ENCODE data around the gene MIER2.
"Not testable (repeated sequence)": the region's sequence is repeated elsewhere in the genome, so short reads cannot be mapped to it uniquely, and the experiment has no call there.

MIER2 gene

GRCh38 chr19:287381-287871 lies 57.2 kb downstream of the MIER2 start:
- H3K27me3 Mint-ChIP-seq, result peaks cover 29% of the 10 kb centered on the region
- H3K36me3 Mint-ChIP-seq (ENCODE audit: low read depth), result no peaks in the 10 kb centered on the region

GRCh38 chr19:283395-283794 lies 61.2 kb downstream of the MIER2 start:
- Mint-ChIP-seq H3K27ac (no peak overlapping the region), H3K9me3 (no peaks in the 10 kb centered on the region), H3K36me3 (ENCODE audit: low read depth) (no peaks in the 10 kb centered on the region), H3K27me3 (peaks cover 16% of the 10 kb centered on the region), H3K4me1 (ENCODE audit: low read depth) (no peaks in the 10 kb centered on the region), H3K4me3 (no peak overlapping the region)

More at GRCh38 chr19:287381-287871, 57.2 kb downstream of the MIER2 start:
- Mint-ChIP-seq H3K4me3 (no peak overlapping the region), H3K9me3 (no peaks in the 10 kb centered on the region), H3K27ac (no peak overlapping the region), H3K4me1 (ENCODE audit: low read depth) (peaks cover 4% of the 10 kb centered on the region)

- H3K27me3 Mint-ChIP-seq, result peaks cover 15% of the 10 kb centered on the region
- H3K4me1 Mint-ChIP-seq (ENCODE audit: low read depth), result no peaks in the 10 kb centered on the region
- H3K27ac Mint-ChIP-seq, result no peak overlapping the region
- H3K36me3 Mint-ChIP-seq (ENCODE audit: low read depth), result no peaks in the 10 kb centered on the region
- no peaks in the 10 kb centered on the region for H3K9me3 Mint-ChIP-seq
- no peak overlapping the region for H3K4me3 Mint-ChIP-seq
Observed at GRCh38 chr19:282501-282900, 62.1 kb downstream of the MIER2 start.

- H3K9me3 Mint-ChIP-seq, result no peaks in the 10 kb centered on the region
Observed at GRCh38 chr19:281992-282391, 62.6 kb downstream of the MIER2 start.

GRCh38 chr19:281156-281853 lies 63.3 kb downstream of the MIER2 start:
- Mint-ChIP-seq H3K9me3 (no peaks in the 10 kb centered on the region), H3K27me3 (peaks cover 25% of the 10 kb centered on the region), H3K27ac (no peak overlapping the region), H3K36me3 (ENCODE audit: low read depth) (no peaks in the 10 kb centered on the region), H3K4me3 (no peak overlapping the region), H3K4me1 (ENCODE audit: low read depth) (no peaks in the 10 kb centered on the region)

More at GRCh38 chr19:281992-282391, 62.6 kb downstream of the MIER2 start:
- Mint-ChIP-seq H3K27me3 (peaks cover 21% of the 10 kb centered on the region), H3K4me1 (ENCODE audit: low read depth) (no peaks in the 10 kb centered on the region), H3K4me3 (no peak overlapping the region), H3K36me3 (ENCODE audit: low read depth) (no peaks in the 10 kb centered on the region), H3K27ac (no peak overlapping the region)

GRCh38 chr19:280541-281009 lies 64.0 kb downstream of the MIER2 start:
- H3K4me1 Mint-ChIP-seq (ENCODE audit: low read depth), result no peaks in the 10 kb centered on the region
- H3K4me3 Mint-ChIP-seq, result no peak overlapping the region
- H3K9me3 Mint-ChIP-seq, result no peaks in the 10 kb centered on the region
- no peak overlapping the region for H3K27ac Mint-ChIP-seq
- H3K27me3 Mint-ChIP-seq, result peaks cover 32% of the 10 kb centered on the region
- H3K36me3 Mint-ChIP-seq (ENCODE audit: low read depth), result no peaks in the 10 kb centered on the region

- no peaks in the 10 kb centered on the region for H3K4me1 Mint-ChIP-seq (ENCODE audit: low read depth)
- H3K9me3 Mint-ChIP-seq, result no peaks in the 10 kb centered on the region
- peaks cover 32% of the 10 kb centered on the region for H3K27me3 Mint-ChIP-seq
- no peak overlapping the region for H3K27ac Mint-ChIP-seq
- no peaks in the 10 kb centered on the region for H3K36me3 Mint-ChIP-seq (ENCODE audit: low read depth)
- no peak overlapping the region for H3K4me3 Mint-ChIP-seq
Observed at GRCh38 chr19:279656-280055, 64.9 kb downstream of the MIER2 start.

- peaks cover 29% of the 10 kb centered on the region for H3K27me3 Mint-ChIP-seq
- no peaks in the 10 kb centered on the region for H3K36me3 Mint-ChIP-seq (ENCODE audit: low read depth)
- H3K9me3 Mint-ChIP-seq, result no peaks in the 10 kb centered on the region
- H3K27ac Mint-ChIP-seq, result no peak overlapping the region
- H3K4me3 Mint-ChIP-seq, result no peak overlapping the region
- no peaks in the 10 kb centered on the region for H3K4me1 Mint-ChIP-seq (ENCODE audit: low read depth)
Observed at GRCh38 chr19:279231-279630, 65.4 kb downstream of the MIER2 start.

GRCh38 chr19:277581-278165 lies 66.9 kb downstream of the MIER2 start:
- Mint-ChIP-seq H3K27ac (no peak overlapping the region), H3K27me3 (peaks cover 34% of the 10 kb centered on the region), H3K4me3 (no peak overlapping the region), H3K36me3 (ENCODE audit: low read depth) (no peaks in the 10 kb centered on the region), H3K9me3 (no peaks in the 10 kb centered on the region), H3K4me1 (ENCODE audit: low read depth) (no peaks in the 10 kb centered on the region)

GRCh38 chr19:277131-277530 lies 67.5 kb downstream of the MIER2 start:
- Mint-ChIP-seq H3K4me1 (ENCODE audit: low read depth) (no peaks in the 10 kb centered on the region), H3K4me3 (no peak overlapping the region), H3K27me3 (peaks cover 36% of the 10 kb centered on the region)

GRCh38 chr19:275958-276646 lies 68.5 kb downstream of the MIER2 start:
- Mint-ChIP-seq H3K27me3 (peaks cover 46% of the 10 kb centered on the region), H3K36me3 (ENCODE audit: low read depth) (no peaks in the 10 kb centered on the region), H3K9me3 (no peaks in the 10 kb centered on the region), H3K27ac (no peak overlapping the region), H3K4me1 (ENCODE audit: low read depth) (no peaks in the 10 kb centered on the region), H3K4me3 (no peak overlapping the region)

More at GRCh38 chr19:277131-277530, 67.5 kb downstream of the MIER2 start:
- Mint-ChIP-seq H3K27ac (no peak overlapping the region), H3K9me3 (no peaks in the 10 kb centered on the region), H3K36me3 (ENCODE audit: low read depth) (no peaks in the 10 kb centered on the region)

GRCh38 chr19:275000-275399 lies 69.6 kb downstream of the MIER2 start:
- H3K9me3 Mint-ChIP-seq, result no peaks in the 10 kb centered on the region
- no peak overlapping the region for H3K4me3 Mint-ChIP-seq
- peaks cover 50% of the 10 kb centered on the region for H3K27me3 Mint-ChIP-seq

GRCh38 chr19:273393-273792 lies 71.2 kb downstream of the MIER2 start:
- H3K9me3 Mint-ChIP-seq, result no peaks in the 10 kb centered on the region
- no peak overlapping the region for H3K4me3 Mint-ChIP-seq
- H3K27me3 Mint-ChIP-seq, result peaks cover 54% of the 10 kb centered on the region
- no peaks in the 10 kb centered on the region for H3K4me1 Mint-ChIP-seq (ENCODE audit: low read depth)
- no peaks in the 10 kb centered on the region for H3K36me3 Mint-ChIP-seq (ENCODE audit: low read depth)
- no peak overlapping the region for H3K27ac Mint-ChIP-seq

More at GRCh38 chr19:275000-275399, 69.6 kb downstream of the MIER2 start:
- Mint-ChIP-seq H3K4me1 (ENCODE audit: low read depth) (no peaks in the 10 kb centered on the region), H3K27ac (no peak overlapping the region), H3K36me3 (ENCODE audit: low read depth) (no peaks in the 10 kb centered on the region)

- Mint-ChIP-seq H3K9me3 (no peaks in the 10 kb centered on the region), H3K4me1 (ENCODE audit: low read depth) (peaks cover 4% of the 10 kb centered on the region), H3K27me3 (peaks cover 57% of the 10 kb centered on the region), H3K4me3 (no peak overlapping the region), H3K36me3 (ENCODE audit: low read depth) (no peaks in the 10 kb centered on the region), H3K27ac (no peak overlapping the region)
Observed at GRCh38 chr19:271856-272255, 72.7 kb downstream of the MIER2 start.

GRCh38 chr19:270766-271318 lies 73.8 kb downstream of the MIER2 start:
- H3K27ac Mint-ChIP-seq; H3K4me1 Mint-ChIP-seq (ENCODE audit: low read depth); H3K9me3 Mint-ChIP-seq; H3K4me3 Mint-ChIP-seq; H3K36me3 Mint-ChIP-seq (ENCODE audit: low read depth): not testable (repeated sequence)
- H3K27me3 Mint-ChIP-seq, result peaks cover 58% of the 10 kb centered on the region

All from stimulated activated naive CD8-positive, alpha-beta T cell treated with anti-CD3 and anti-CD28 coated beads, Interleukin-15, Interleukin-2, amounts not matched to agents 100 ng/mL and 50 ng/mL, for 24 hours (primary cell).